ENCODE results near the gene BRINP1. TPM values are rescaled to one million over a fixed set of nuclear protein-coding genes. Genes with fewer than 3 reads are reported as not detected.

BRINP1 gene
- polyA plus RNA-seq, 3 donors = not detected

DNA sequence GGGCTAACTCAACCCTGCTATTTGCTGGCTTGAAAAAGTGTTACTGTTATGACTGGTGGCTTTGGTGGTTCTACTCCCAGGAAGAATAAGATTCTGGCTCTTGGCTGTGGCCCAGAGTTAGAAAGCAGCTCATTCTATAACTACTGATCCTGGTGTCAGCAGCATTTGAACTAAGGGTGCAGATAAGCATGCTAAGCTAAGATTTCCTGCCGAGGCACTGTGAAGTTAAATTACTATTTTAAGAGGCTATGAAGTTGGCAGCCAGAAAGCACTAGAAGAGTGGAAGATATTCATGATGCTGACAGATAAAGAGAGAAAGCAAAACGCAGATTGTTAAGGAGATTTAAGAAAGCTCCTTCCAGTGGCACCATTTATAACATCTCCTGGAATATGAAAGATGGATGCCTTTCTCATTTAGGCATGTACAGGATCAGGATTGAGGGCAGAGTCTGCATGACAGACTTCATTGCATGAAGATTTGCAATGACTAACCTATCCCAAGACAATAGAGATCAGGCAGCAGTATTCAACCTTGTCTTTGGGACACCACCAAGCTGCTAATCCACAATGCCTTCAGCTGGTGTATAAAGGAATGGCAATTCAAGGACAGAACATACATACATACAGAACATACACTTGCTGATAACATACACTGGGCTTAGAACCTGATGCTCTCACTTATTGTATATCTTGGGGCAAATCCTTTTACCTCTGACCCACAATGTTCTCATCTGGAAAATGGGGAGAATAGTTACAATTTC lies 11.7 kb downstream of the BRINP1 start:
- H3K4me3 Mint-ChIP-seq = no peak overlapping the region
- Histone ChIP-seq H3K4me2 (replicated peaks; ENCODE audit: extremely low read depth, low read length, poor library complexity, severe bottlenecking) (no peak overlapping the region), H3K27ac (ENCODE audit: low read depth in 1 of 2, low read length in 2 of 2) (no peak overlapping the region), H3K9ac (ENCODE audit: insufficient read depth, low read length, poor library complexity, severe bottlenecking) (no peak overlapping the region), H2AFZ (ENCODE audit: insufficient read depth, low read depth, low read length, poor library complexity, severe bottlenecking) (no peak overlapping the region), H3K27me3 (ENCODE audit: control insufficient read depth in 2 of 2, insufficient read depth in 2 of 2, low read length in 2 of 2) (no peaks in the 10 kb centered on the region), H3K36me3 (replicated peaks in 1 of 2; ENCODE audit: control insufficient read depth in 1 of 2, insufficient read depth in 2 of 2, low read length in 2 of 2) (no peaks in the 10 kb centered on the region), H3K4me1 (ENCODE audit: control insufficient read depth in 1 of 2, insufficient read depth in 2 of 2, low read length in 2 of 2) (no peaks in the 10 kb centered on the region), H4K20me1 (ENCODE audit: insufficient read depth, low read length) (no peaks in the 10 kb centered on the region), H3K4me3 (replicated peaks in 1 of 3; ENCODE audit: low read depth in 2 of 3, low read length in 3 of 3) (no peak overlapping the region), H3K9me3 (replicated peaks in 1 of 2; ENCODE audit: control insufficient read depth in 1 of 2, insufficient read depth in 1 of 2, low read length in 2 of 2) (no peaks in the 10 kb centered on the region), H3K79me2 (ENCODE audit: insufficient read depth, low read length) (no peaks in the 10 kb centered on the region)
- no peak overlapping the region for H3K27ac Mint-ChIP-seq
- H3K9me3 Mint-ChIP-seq = peaks cover 0 to 3% (median 0%) of the 10 kb centered on the region in 7 donors
- WGBS (ENCODE audit: insufficient coverage) = 50% methylated on average over 1 of the region's 2 CpGs
- intact Hi-C loops (cut with micrococcal nuclease) = no loop called here
- H3K36me3 Mint-ChIP-seq = no peaks in the 10 kb centered on the region
- DNase-seq = no peak
- H3K27me3 Mint-ChIP-seq (ENCODE audit: low read depth in 3 of 3) = peaks cover 0 to 3% (median 0%) of the 10 kb centered on the region in 3 donors
- H3K4me1 Mint-ChIP-seq = no peaks in the 10 kb centered on the region
- TF ChIP-seq, protein P1, sequence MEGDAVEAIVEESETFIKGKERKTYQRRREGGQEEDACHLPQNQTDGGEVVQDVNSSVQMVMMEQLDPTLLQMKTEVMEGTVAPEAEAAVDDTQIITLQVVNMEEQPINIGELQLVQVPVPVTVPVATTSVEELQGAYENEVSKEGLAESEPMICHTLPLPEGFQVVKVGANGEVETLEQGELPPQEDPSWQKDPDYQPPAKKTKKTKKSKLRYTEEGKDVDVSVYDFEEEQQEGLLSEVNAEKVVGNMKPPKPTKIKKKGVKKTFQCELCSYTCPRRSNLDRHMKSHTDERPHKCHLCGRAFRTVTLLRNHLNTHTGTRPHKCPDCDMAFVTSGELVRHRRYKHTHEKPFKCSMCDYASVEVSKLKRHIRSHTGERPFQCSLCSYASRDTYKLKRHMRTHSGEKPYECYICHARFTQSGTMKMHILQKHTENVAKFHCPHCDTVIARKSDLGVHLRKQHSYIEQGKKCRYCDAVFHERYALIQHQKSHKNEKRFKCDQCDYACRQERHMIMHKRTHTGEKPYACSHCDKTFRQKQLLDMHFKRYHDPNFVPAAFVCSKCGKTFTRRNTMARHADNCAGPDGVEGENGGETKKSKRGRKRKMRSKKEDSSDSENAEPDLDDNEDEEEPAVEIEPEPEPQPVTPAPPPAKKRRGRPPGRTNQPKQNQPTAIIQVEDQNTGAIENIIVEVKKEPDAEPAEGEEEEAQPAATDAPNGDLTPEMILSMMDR (IDR thresholded peaks at IDR 0.05) = no peak

DNA sequence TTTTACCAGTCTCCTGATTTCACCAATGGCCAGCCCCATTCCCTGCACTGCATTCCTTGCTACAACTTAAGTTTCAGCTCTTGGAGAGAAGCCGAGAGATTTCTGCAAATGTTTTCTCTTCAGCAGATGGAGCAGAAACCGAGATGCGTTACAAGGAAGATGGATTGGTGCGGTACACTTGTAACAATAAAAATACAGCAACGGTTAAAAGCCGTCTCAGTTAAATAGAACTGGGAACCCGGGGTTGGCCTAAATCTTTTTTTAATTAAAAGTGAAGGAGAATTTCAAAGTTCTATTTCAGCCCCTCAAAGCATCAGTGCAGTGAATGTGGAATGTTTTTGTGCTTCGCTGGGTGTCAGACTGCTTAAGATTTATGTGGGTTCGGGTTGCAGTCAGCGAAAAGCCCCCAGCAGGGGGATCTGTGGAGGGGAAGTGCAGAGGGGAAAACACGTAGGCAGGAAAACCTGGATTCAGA lies 19.8 kb downstream of the BRINP1 start:
- Mint-ChIP-seq H3K27ac (no peak overlapping the region), H3K36me3 (no peaks in the 10 kb centered on the region), H3K4me3 (no peak overlapping the region), H3K27me3 (ENCODE audit: low read depth in 3 of 3) (peaks cover 0 to 2% (median 0%) of the 10 kb centered on the region in 3 donors), H3K9me3 (peaks cover 0 to 2% (median 0%) of the 10 kb centered on the region in 7 donors), H3K4me1 (peaks cover 2% of the 10 kb centered on the region)
- no peak overlapping the region for H2AFZ ChIP-seq (ENCODE audit: insufficient read depth, low read depth, low read length, poor library complexity, severe bottlenecking)
- 11% methylated on average over 9 of the region's 11 CpGs for WGBS (ENCODE audit: insufficient coverage)
- H3K4me3 ChIP-seq (replicated peaks in 1 of 3; ENCODE audit: low read depth in 2 of 3, low read length in 3 of 3) = no peak overlapping the region
- no peak for DNase-seq
- H4K20me1 ChIP-seq (ENCODE audit: insufficient read depth, low read length) = no peaks in the 10 kb centered on the region
- TF ChIP-seq, protein P1 (IDR thresholded peaks at IDR 0.05) = no peak
- no peaks in the 10 kb centered on the region for H3K4me1 ChIP-seq (ENCODE audit: control insufficient read depth in 1 of 2, insufficient read depth in 2 of 2, low read length in 2 of 2)
- H3K27ac ChIP-seq (ENCODE audit: low read depth in 1 of 2, low read length in 2 of 2) = no peak overlapping the region
- H3K4me2 ChIP-seq (replicated peaks; ENCODE audit: extremely low read depth, low read length, poor library complexity, severe bottlenecking) = no peak overlapping the region
- H3K27me3 ChIP-seq (ENCODE audit: control insufficient read depth in 2 of 2, insufficient read depth in 2 of 2, low read length in 2 of 2) = no peaks in the 10 kb centered on the region
- no peaks in the 10 kb centered on the region for H3K36me3 ChIP-seq (replicated peaks in 1 of 2; ENCODE audit: control insufficient read depth in 1 of 2, insufficient read depth in 2 of 2, low read length in 2 of 2)
- intact Hi-C loops (cut with micrococcal nuclease) = no loop called here
- no peaks in the 10 kb centered on the region for H3K9me3 ChIP-seq (replicated peaks in 1 of 2; ENCODE audit: control insufficient read depth in 1 of 2, insufficient read depth in 1 of 2, low read length in 2 of 2)
- H3K9ac ChIP-seq (ENCODE audit: insufficient read depth, low read length, poor library complexity, severe bottlenecking) = no peak overlapping the region
- no peaks in the 10 kb centered on the region for H3K79me2 ChIP-seq (ENCODE audit: insufficient read depth, low read length)

Measured in CD14-positive monocyte (primary cell).